EH (cell line): ENCODE measurements around the gene ZNF92.

Experiments used
- DNase-seq: peaks from one replicate; pipeline ENCODE4 v3.0.0-alpha.2; 2015; ENCODE audit warnings: low read depth

ZNF92 gene

DNA sequence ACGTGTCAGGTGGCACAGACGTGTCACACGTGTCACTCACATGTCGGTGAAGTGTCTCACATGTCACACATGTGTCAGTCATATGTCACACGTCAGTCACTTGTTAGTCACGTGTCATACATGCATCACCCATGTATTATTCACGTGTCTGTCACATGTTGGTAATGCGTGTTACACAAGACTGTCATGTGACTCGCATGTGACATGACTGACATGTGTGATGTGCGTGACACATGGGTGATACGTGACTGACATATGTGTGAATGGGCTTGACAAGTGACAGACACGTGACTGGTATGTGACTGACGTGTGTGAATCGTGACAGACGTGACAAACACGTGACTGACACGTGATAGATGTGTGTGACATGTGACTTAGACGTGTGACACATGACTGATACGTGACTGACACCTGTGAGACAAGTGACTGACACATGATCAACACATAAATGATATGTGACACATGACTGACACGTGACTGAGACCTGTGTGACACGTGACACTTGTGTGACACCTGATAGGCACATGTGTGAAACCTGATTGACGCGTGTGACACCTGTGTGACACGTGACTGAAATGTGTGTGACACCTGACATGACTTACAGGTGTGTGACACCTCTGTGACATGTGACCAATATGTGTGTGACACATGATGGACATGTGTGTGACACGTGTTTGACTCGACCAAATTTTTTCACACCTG, 56.1 kb downstream of the ZNF92 start:
- no peak for DNase-seq

- DNase-seq = no peak
These were observed 56.9 kb downstream of the ZNF92 start for GRCh38 chr7:65430344-65431186.

DNA sequence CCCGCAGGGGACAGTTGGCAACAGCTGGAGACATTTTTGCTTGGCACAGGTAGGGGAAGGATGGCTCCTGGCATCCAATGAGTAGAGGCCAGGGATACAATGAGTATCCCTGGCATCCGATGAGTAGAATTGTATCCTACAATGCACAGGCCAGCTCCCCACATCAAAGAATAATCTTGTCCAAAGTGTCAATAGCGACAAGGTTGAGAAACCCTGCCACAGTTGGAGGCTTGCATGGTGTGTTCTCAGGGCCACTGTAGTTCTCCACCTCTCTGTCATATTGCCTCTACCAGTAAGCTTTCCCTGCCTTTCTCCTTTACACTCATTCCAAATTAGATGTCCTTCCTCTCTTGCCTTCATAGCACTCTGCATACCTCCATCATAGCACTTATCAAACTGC, 60.7 kb downstream of the ZNF92 start:
- no peak for DNase-seq

GRCh38 chr7:65436163-65436562, 62.5 kb downstream of the ZNF92 start:
- DNase-seq = no peak

DNA sequence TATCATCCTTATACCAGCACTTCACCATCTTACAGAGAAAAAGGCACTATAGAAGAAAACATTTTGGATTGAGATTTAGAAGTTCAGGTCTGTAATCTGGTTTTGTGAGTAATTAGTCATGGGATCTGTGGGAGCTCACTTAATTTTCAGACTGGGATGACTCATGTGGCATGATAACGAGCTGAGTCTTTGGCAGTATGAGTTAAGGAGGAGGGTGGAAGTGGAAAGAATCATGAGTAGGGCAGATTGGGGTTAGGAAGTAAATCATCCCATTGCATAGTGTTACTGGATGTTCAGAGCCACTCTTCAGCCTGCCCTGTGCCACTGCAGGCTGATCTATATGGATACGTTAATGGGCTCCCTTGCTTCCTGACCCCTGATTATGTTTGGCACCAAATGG, 64.9 kb downstream of the ZNF92 start:
- peak; percentile 91 for DNase-seq

DNA sequence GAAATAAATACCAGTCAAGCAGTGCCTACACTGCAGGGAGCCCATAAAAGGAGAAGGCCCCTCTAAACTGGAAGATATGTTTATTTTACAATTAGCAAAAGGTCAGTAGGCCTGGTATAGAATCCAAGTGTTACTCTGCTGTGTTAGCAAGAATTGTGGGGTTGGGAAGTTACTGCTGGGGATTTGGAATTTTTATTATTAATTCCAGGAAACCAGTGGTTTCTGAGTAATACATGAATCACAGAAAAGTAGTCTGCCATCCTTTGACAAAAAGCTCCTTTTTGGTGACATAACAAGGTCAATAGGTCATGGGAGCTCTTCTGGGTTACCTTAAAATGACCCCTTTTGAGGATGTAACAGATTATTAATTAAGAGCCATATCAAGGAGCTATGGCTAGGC, 67.4 kb downstream of the ZNF92 start:
- DNase-seq = peak; percentile 86

DNA sequence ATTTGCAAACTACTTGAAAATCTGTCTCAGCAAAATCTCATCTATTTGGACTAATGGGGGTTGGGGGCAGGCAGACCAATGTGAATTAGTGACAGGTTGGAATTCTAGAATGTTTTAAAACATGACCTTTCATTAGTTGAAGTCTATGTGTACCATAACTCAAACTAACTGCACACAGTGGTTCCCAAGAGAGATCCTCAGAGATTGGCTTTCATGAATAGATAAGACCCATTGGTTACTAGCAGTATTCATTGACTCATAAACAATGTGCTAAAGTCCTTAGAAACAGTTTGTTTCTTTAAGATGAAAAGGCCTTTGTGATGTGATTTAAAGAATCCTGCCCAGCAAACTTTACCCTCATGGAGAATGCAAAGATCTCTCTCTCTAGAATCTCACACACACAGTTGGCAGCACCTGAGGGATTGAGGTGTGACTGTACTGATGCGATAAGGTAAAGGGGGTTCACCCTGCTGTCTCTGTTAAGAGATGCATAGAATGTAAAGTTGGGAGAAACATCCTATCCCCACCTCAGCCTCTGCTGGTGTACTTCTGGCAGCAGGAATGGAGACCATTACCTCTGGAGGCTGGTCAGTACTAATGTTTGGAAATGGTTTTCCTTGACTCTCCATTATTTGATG, 70.7 kb downstream of the ZNF92 start:
- no peak for DNase-seq

- no peak for DNase-seq
These were observed 71.5 kb downstream of the ZNF92 start for GRCh38 chr7:65444899-65445823.

DNA sequence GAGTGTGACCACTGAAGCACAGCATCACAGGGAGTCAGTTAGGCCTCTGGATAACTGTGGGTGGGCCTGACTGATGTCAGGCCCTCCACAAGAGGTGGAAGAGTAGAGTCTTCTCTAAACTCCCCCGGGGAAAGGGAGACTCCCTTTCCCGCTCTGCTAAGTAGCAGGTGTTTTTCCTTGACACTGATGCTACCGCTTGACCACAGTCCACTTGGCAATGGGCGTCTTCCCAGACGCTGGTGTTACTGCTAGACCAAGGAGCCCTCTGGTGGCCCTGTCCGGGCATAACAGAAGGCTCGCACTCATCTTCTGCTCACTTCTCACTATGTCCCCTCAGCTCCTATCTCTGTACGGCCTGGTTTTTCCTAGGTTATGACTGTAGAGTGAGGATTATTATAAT, 73.4 kb downstream of the ZNF92 start:
- peak; percentile 29 for DNase-seq

DNA sequence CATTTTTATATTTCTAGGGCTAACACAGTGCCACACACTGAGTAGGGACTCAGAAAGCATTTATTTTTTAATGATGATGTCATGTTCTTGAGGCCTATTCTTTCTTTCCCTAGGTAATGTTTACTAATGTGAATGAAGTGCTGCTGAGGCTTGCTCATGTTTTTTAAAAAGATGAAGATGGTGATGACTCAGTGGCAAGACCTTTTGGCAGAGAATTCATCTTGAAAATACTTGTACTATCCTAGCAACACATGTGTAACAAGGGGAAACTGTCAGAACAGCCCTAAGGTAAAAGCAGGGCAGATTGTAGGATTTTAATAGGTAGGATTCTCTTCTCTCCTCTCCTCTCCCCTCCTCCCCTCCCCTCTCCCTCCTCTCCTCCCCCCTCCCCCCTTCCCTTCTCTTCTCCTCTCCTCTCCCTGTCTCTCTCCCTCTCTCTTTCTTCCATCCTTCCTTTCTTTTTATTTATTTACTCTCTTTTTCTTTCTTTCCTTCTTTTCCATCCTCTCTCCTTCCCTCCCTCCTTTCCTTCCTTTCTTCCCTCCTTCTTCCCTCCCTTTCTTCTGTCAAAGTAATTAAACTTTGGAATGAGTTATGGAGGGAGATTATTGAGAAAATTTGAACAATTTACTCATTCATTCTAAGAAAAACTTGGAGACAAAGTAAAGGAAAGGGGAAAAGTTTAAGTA, 75.3 kb downstream of the ZNF92 start:
- DNase-seq = peak; percentile 70

- DNase-seq = peak; percentile 6
These were observed 75.8 kb downstream of the ZNF92 start for GRCh38 chr7:65449505-65449852.
